ENCODE data around the gene CBX8. TPM values are rescaled to one million over a fixed set of nuclear protein-coding genes. Genes with fewer than 3 reads are reported as not detected.

Gene CBX8
- total and polyA plus RNA-seq, 7 donors: 0.40 to 3.5 (median 1.3) TPM

GRCh38 chr17:79813297-79814126 lies 16.6 kb upstream of the CBX8 start:
- DNase-seq (no peak), ATAC-seq (no peak)
- WGBS, 3 donors: 1 to 2% (median 2%) methylated on average over 11 to 88 of the region's 89 CpGs
- H3K4me1 ChIP-seq: peaks cover 23% of the 10 kb centered on the region
- intact Hi-C loops (cut with DNase I): no loop called here
- no peaks in the 10 kb centered on the region for H3K9me3 ChIP-seq
- H3K27ac ChIP-seq: no peak overlapping the region
- H3K36me3 ChIP-seq (ENCODE audit: insufficient read depth in 1 of 2, low read depth in 1 of 2): no peaks in the 10 kb centered on the region
- H3K27me3 ChIP-seq (ENCODE audit: insufficient read depth in 3 of 3, low read length in 2 of 3): peaks cover 0 to 80% (median 63%) of the 10 kb centered on the region in 3 donors
- peak overlapping the region; percentile 41 for H3K4me3 ChIP-seq
- no peak for TF ChIP-seq CTCF (IDR thresholded peaks at IDR 0.05)

GRCh38 chr17:79812353-79813258 lies 15.7 kb upstream of the CBX8 start:
- DNase-seq: no peak
- peaks cover 23% of the 10 kb centered on the region for H3K4me1 ChIP-seq
- H3K4me3 ChIP-seq: peak overlapping the region; percentile 41
- no peak overlapping the region for H3K27ac ChIP-seq
- 8 to 11% (median 8%) methylated on average over 57 to 72 of the region's 72 CpGs for WGBS, 3 donors
- H3K36me3 ChIP-seq (ENCODE audit: insufficient read depth in 1 of 2, low read depth in 1 of 2): no peaks in the 10 kb centered on the region
- no peak for TF ChIP-seq CTCF (IDR thresholded peaks at IDR 0.05)
- H3K9me3 ChIP-seq: no peaks in the 10 kb centered on the region
- no peak for ATAC-seq
- H3K27me3 ChIP-seq (ENCODE audit: insufficient read depth in 3 of 3, low read length in 2 of 3): peaks cover 0 to 89% (median 65%) of the 10 kb centered on the region in 3 donors
- intact Hi-C loops (cut with DNase I): no loop called here

- Histone ChIP-seq H3K36me3 (ENCODE audit: insufficient read depth in 1 of 2, low read depth in 1 of 2) (no peaks in the 10 kb centered on the region), H3K27ac (no peak overlapping the region), H3K4me3 (no peak overlapping the region), H3K4me1 (peaks cover 23% of the 10 kb centered on the region), H3K27me3 (ENCODE audit: insufficient read depth in 3 of 3, low read length in 2 of 3) (peaks cover 0 to 91% (median 70%) of the 10 kb centered on the region in 3 donors), H3K9me3 (no peaks in the 10 kb centered on the region)
- intact Hi-C loops (cut with DNase I): no loop called here
- DNase-seq: no peak
- ATAC-seq: no peak
- WGBS, 3 donors: 9 to 17% (median 13%) methylated on average over 19 to 20 of the region's 20 CpGs
- no peak for TF ChIP-seq CTCF (IDR thresholded peaks at IDR 0.05)
Measured at GRCh38 chr17:79811868-79812352, 15.0 kb upstream of the CBX8 start.

GRCh38 chr17:79811011-79811867 lies 14.4 kb upstream of the CBX8 start:
- Histone ChIP-seq H3K4me3 (no peak overlapping the region), H3K4me1 (peaks cover 23% of the 10 kb centered on the region), H3K36me3 (ENCODE audit: insufficient read depth in 1 of 2, low read depth in 1 of 2) (no peaks in the 10 kb centered on the region), H3K27ac (no peak overlapping the region), H3K9me3 (no peaks in the 10 kb centered on the region), H3K27me3 (ENCODE audit: insufficient read depth in 3 of 3, low read length in 2 of 3) (peaks cover 0 to 91% (median 72%) of the 10 kb centered on the region in 3 donors)
- TF ChIP-seq CTCF (IDR thresholded peaks at IDR 0.05): peak; percentile 46
- WGBS, 3 donors: 1 to 2% (median 1%) methylated on average over 56 to 66 of the region's 66 CpGs
- ATAC-seq: peak; percentile 53 to 72 (median 68)
- no peak for DNase-seq
- intact Hi-C loops (cut with DNase I): no loop called here

Data from psoas muscle (tissue), 8 donors.